Measurements from ENCODE around the gene TMEM242. TPM values are rescaled to one million over a fixed set of nuclear protein-coding genes. Genes with fewer than 3 reads are reported as not detected.

The TMEM242 gene
- polyA plus RNA-seq, 2 of the 4 experiments (the other 2 are of a cell fraction): 5.3 to 7.4 TPM

DNA sequence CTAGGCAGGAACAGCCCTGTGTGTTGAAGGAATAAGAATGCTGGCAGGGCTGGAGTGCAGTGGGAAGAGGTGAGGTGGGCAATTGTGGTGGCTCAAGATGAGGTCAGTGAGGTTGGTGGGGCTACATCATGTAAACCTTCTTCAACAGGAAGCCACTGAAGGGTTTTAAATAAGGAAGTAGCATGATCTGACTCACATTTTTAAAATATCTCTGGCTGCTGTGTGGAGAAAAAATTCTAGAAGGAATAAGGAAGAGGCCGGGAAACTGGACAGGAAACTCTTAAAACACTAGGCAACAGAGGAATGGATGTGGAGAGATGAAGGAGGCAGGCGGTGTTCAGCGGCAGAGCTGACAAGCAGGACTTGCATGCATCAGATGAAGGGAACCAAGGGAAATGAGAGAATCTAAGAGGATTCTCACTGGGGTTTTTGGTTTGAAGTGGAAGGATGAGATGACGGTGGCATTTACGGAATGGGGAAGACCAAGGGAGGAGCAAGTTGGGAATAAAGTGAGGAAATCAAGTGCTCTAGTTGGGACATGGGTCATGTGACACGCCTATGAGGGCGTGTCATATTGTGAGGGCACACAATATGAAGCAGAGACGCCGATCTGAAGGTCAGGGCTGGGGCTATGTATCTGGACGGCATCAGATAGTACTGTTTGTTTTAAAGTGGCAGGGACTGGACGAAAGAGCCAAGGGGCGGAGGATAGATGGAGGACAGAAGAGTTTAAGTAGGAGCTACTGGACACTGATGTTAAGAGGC lies 18.2 kb downstream of the TMEM242 start:
- H3K27ac ChIP-seq: no peak overlapping the region
- no peak for FAIRE-seq
- no peaks in the 10 kb centered on the region for H3K4me1 ChIP-seq
- no peak for ATAC-seq
- WGBS (ENCODE audit: missing lambda C conversion rate): 86% methylated on average over 12 of the region's 12 CpGs
- H3K9me3 ChIP-seq: no peaks in the 10 kb centered on the region
- no peak for DNase-seq (ENCODE audit: low read depth in 1 of 2, low spot score in 1 of 2)
- no peak overlapping the region for H3K4me3 ChIP-seq
- H3K4me2 ChIP-seq: no peak overlapping the region
- no peak for TF ChIP-seq CHD4 (IDR thresholded peaks at IDR 0.05; ENCODE audit: borderline replicate concordance)
- no peak for TF ChIP-seq KDM1A (IDR thresholded peaks at IDR 0.05; ENCODE audit: low read depth)
- no peak for TF ChIP-seq EHMT2 (IDR thresholded peaks at IDR 0.05; ENCODE audit: low read depth)
- TF ChIP-seq NPAS2 (CRISPR knock-in tag; IDR thresholded peaks at IDR 0.05; ENCODE audit: borderline replicate concordance): no peak
- no peak for TF ChIP-seq RAD21 (conservative IDR thresholded peaks at IDR 0.05 in 1 of 2, IDR thresholded peaks at IDR 0.05 in 1 of 2)
- no peak for TF ChIP-seq HEYL (CRISPR knock-in tag; IDR thresholded peaks at IDR 0.05)
- TF ChIP-seq, protein P1, sequence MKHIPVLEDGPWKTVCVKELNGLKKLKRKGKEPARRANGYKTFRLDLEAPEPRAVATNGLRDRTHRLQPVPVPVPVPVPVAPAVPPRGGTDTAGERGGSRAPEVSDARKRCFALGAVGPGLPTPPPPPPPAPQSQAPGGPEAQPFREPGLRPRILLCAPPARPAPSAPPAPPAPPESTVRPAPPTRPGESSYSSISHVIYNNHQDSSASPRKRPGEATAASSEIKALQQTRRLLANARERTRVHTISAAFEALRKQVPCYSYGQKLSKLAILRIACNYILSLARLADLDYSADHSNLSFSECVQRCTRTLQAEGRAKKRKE (CRISPR knock-in tag; IDR thresholded peaks at IDR 0.05; ENCODE audit: low read depth): no peak
- TF ChIP-seq TFCP2L1 (CRISPR knock-in tag; IDR thresholded peaks at IDR 0.05): no peak
- no peak for TF ChIP-seq RCOR1 (IDR thresholded peaks at IDR 0.05; ENCODE audit: low read depth, low read length)
- no peak for TF ChIP-seq MAZ (IDR thresholded peaks at IDR 0.05; ENCODE audit: borderline replicate concordance, low read depth, low read length)
- no peak for TF ChIP-seq POLR2A (IDR thresholded peaks at IDR 0.05; ENCODE audit: low read length)
- no peak for TF ChIP-seq RFX5 (IDR thresholded peaks at IDR 0.05)
- TF ChIP-seq JUNB (IDR thresholded peaks at IDR 0.05): no peak
- no peak for TF ChIP-seq ZC3H11A (IDR thresholded peaks at IDR 0.05)
- POLR2A ChIA-PET: no interaction called here
- CTCF ChIA-PET: no interaction called here

DNA sequence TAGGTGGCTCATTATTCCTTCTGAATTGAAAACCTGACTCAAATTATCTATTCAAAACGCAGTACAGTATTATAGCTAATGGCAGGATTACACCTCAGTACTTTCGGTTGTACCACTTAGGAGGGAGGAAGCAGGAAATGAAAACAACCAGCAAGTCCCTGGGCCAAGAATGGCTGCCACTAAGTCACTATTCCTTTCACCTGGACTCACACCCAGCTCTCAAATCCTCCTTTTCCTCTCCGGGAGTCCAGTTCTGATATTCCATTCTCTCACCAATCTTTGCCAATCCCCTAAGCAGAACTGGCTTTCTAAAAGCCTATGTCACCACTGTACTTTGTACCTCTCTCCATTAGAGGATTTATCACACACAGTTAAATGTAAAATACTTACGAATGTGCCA lies 20.6 kb downstream of the TMEM242 start:
- ATAC-seq (no peak), DNase-seq (ENCODE audit: low read depth in 1 of 2, low spot score in 1 of 2) (no peak), FAIRE-seq (no peak)
- Histone ChIP-seq H3K4me1 (no peaks in the 10 kb centered on the region), H3K4me2 (no peak overlapping the region), H3K27ac (no peak overlapping the region), H3K4me3 (no peak overlapping the region), H3K9me3 (no peaks in the 10 kb centered on the region)
- TF ChIP-seq, protein P2, sequence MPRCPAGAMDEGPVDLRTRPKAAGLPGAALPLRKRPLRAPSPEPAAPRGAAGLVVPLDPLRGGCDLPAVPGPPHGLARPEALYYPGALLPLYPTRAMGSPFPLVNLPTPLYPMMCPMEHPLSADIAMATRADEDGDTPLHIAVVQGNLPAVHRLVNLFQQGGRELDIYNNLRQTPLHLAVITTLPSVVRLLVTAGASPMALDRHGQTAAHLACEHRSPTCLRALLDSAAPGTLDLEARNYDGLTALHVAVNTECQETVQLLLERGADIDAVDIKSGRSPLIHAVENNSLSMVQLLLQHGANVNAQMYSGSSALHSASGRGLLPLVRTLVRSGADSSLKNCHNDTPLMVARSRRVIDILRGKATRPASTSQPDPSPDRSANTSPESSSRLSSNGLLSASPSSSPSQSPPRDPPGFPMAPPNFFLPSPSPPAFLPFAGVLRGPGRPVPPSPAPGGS (IDR thresholded peaks at IDR 0.05): no peak
- TF ChIP-seq, protein P3, sequence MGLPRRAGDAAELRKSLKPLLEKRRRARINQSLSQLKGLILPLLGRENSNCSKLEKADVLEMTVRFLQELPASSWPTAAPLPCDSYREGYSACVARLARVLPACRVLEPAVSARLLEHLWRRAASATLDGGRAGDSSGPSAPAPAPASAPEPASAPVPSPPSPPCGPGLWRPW (IDR thresholded peaks at IDR 0.05): no peak
- TF ChIP-seq NPAS2 (CRISPR knock-in tag; IDR thresholded peaks at IDR 0.05; ENCODE audit: borderline replicate concordance): no peak
- TF ChIP-seq, protein P4, sequence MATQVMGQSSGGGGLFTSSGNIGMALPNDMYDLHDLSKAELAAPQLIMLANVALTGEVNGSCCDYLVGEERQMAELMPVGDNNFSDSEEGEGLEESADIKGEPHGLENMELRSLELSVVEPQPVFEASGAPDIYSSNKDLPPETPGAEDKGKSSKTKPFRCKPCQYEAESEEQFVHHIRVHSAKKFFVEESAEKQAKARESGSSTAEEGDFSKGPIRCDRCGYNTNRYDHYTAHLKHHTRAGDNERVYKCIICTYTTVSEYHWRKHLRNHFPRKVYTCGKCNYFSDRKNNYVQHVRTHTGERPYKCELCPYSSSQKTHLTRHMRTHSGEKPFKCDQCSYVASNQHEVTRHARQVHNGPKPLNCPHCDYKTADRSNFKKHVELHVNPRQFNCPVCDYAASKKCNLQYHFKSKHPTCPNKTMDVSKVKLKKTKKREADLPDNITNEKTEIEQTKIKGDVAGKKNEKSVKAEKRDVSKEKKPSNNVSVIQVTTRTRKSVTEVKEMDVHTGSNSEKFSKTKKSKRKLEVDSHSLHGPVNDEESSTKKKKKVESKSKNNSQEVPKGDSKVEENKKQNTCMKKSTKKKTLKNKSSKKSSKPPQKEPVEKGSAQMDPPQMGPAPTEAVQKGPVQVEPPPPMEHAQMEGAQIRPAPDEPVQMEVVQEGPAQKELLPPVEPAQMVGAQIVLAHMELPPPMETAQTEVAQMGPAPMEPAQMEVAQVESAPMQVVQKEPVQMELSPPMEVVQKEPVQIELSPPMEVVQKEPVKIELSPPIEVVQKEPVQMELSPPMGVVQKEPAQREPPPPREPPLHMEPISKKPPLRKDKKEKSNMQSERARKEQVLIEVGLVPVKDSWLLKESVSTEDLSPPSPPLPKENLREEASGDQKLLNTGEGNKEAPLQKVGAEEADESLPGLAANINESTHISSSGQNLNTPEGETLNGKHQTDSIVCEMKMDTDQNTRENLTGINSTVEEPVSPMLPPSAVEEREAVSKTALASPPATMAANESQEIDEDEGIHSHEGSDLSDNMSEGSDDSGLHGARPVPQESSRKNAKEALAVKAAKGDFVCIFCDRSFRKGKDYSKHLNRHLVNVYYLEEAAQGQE (IDR thresholded peaks at IDR 0.05): no peak
- TF ChIP-seq MYC (IDR thresholded peaks at IDR 0.05; ENCODE audit: borderline replicate concordance, low read length): no peak
- TF ChIP-seq FOXS1 (CRISPR knock-in tag; IDR thresholded peaks at IDR 0.05): no peak
- 66% methylated on average over 4 of the region's 4 CpGs for WGBS (ENCODE audit: missing lambda C conversion rate)
- CTCF ChIA-PET: interaction anchor here (0.9 kb wide), 1 partner anchor 29 kb away, joined by 3 read pairs; no protein-coding TSS in a partner anchor
- POLR2A ChIA-PET: no interaction called here

Data from A549 (cell line).